ENCODE results near the gene CDR2.

Gene CDR2

GRCh38 chr16:22348291-22348690 is 26.1 kb downstream of the CDR2 start:
- DNase-seq, result no peak

GRCh38 chr16:22347100-22347820 is 27.2 kb downstream of the CDR2 start:
- DNase-seq, result no peak

- no peak for DNase-seq
Measured at GRCh38 chr16:22346483-22346882, 27.9 kb downstream of the CDR2 start.

GRCh38 chr16:22342082-22342481 is 32.3 kb downstream of the CDR2 start:
- DNase-seq, result no peak

- no peak for DNase-seq
Measured at GRCh38 chr16:22340945-22341344, 33.5 kb downstream of the CDR2 start.

GRCh38 chr16:22337849-22338635 is 36.4 kb downstream of the CDR2 start:
- no peak for DNase-seq

GRCh38 chr16:22337045-22337444 is 37.4 kb downstream of the CDR2 start:
- DNase-seq, result no peak

- no peak for DNase-seq
Measured at GRCh38 chr16:22336581-22336980, 37.8 kb downstream of the CDR2 start.

- DNase-seq, result no peak
Measured at GRCh38 chr16:22335668-22336246, 38.7 kb downstream of the CDR2 start.

- no peak for DNase-seq
Measured at GRCh38 chr16:22333457-22333994, 40.9 kb downstream of the CDR2 start.

GRCh38 chr16:22330326-22330725 is 44.1 kb downstream of the CDR2 start:
- DNase-seq, result no peak

- DNase-seq, result no peak
Measured at GRCh38 chr16:22329199-22329695, 45.2 kb downstream of the CDR2 start.

- no peak for DNase-seq
Measured at GRCh38 chr16:22328081-22328725, 46.2 kb downstream of the CDR2 start.

GRCh38 chr16:22327446-22327775 is 47.0 kb downstream of the CDR2 start:
- DNase-seq, result no peak

- DNase-seq, result no peak
Measured at GRCh38 chr16:22326771-22327445, 47.5 kb downstream of the CDR2 start.

- no peak for DNase-seq
Measured at GRCh38 chr16:22326369-22326652, 48.1 kb downstream of the CDR2 start.

- no peak for DNase-seq
Measured at GRCh38 chr16:22325598-22326368, 48.6 kb downstream of the CDR2 start.

- DNase-seq, result no peak
Measured at GRCh38 chr16:22324787-22325597, 49.4 kb downstream of the CDR2 start.

- DNase-seq, result no peak
Measured at GRCh38 chr16:22323959-22324786, 50.2 kb downstream of the CDR2 start.
